GM12864 (cell line): ENCODE data around the gene GLI1.

Source experiments
- DNase-seq: peaks from one replicate; pipeline ENCODE4 v3.0.0-alpha.2; 2011; ENCODE audit warnings: low read depth
- H3K4me3 ChIP-seq: 2 replicates; pipeline ENCODE4 v1.5.1; 2011; ENCODE audit warnings: mild to moderate bottlenecking, low read depth, low read length, control low read depth
- CTCF ChIP-seq: IDR thresholded peaks from 2 replicates; pipeline ENCODE4 v1.5.1; 2011; ENCODE audit warnings: low read depth, mild to moderate bottlenecking, moderate library complexity, low read length, control low read depth, inconsistent platforms; ENCODE audit errors: missing control alignments

Gene GLI1

GRCh38 chr12:57465747-57466505, 6.3 kb downstream of the GLI1 start:
- no peak for TF ChIP-seq CTCF
- DNase-seq = no peak
- H3K4me3 ChIP-seq = no peak overlapping the region

GRCh38 chr12:57467212-57467874, 7.8 kb downstream of the GLI1 start:
- no peak overlapping the region for H3K4me3 ChIP-seq
- no peak for DNase-seq
- TF ChIP-seq CTCF = no peak

- no peak for DNase-seq
- no peak for TF ChIP-seq CTCF
- H3K4me3 ChIP-seq = no peak overlapping the region
These were observed 8.3 kb downstream of the GLI1 start for GRCh38 chr12:57467915-57468314.

- TF ChIP-seq CTCF = no peak
- no peak overlapping the region for H3K4me3 ChIP-seq
- DNase-seq = no peak
These were observed 9.9 kb downstream of the GLI1 start for GRCh38 chr12:57469296-57470164.

GRCh38 chr12:57470286-57470969, 10.8 kb downstream of the GLI1 start:
- DNase-seq = no peak
- no peak overlapping the region for H3K4me3 ChIP-seq

More at GRCh38 chr12:57470286-57470969, 10.8 kb downstream of the GLI1 start:
- no peak for TF ChIP-seq CTCF
